ENCODE data around the gene NRSN1. TPM values are rescaled to one million over a fixed set of nuclear protein-coding genes. Genes with fewer than 3 reads are reported as not detected.

NRSN1 gene
- total and polyA plus RNA-seq, 2 experiments from 2014 or later = 0.68 to 1.5 TPM

DNA sequence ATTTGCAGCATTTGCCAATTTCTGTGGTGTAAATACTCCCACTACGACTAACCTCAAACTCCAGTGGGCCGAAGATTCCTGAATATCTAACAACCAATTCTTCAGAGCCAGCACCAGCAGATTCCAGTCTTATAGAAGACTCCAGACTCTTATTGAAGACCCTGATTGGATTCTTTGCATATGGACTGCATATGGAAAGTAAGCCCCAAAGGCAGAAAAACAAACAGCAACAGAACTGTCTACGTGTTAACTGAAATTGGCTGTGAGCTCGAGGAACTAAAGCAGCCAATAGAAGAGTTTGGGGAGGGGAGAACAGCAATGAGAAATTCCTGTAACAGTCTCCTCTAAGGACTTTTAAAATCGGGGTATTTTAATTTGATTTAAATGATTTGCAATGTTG lies 19.7 kb upstream of the NRSN1 start:
- Histone ChIP-seq H3K79me2 (replicated peaks; ENCODE audit: insufficient read depth) (no peaks in the 10 kb centered on the region), H3K4me3 (no peak overlapping the region), H3K36me3 (ENCODE audit: insufficient read depth) (no peaks in the 10 kb centered on the region), H3K27ac (ENCODE audit: low read depth) (no peak overlapping the region), H3K4me1 (ENCODE audit: insufficient read depth) (no peaks in the 10 kb centered on the region), H3K9me2 (ENCODE audit: insufficient read depth) (no peaks in the 10 kb centered on the region), H4K20me1 (replicated peaks; ENCODE audit: insufficient read depth) (no peaks in the 10 kb centered on the region), H3F3A (replicated peaks; ENCODE audit: low read depth) (no peaks in the 10 kb centered on the region), H3K4me2 (no peak overlapping the region), H2AFZ (no peak overlapping the region), H3K27me3 (ENCODE audit: insufficient read depth) (no peaks in the 10 kb centered on the region)
- DNase-seq (ENCODE audit: low spot score) = no peak
- Mint-ChIP-seq H3K4me1 (peaks cover 2% of the 10 kb centered on the region; the same call in 1 of the 3 replicates), H3K4me3 (no peak overlapping the region), H3K27me3 (ENCODE audit: insufficient read depth, low read depth, poor library complexity) (no peaks in the 10 kb centered on the region), H3K9me3 (no peaks in the 10 kb centered on the region), H3K27ac (no peak overlapping the region), H3K36me3 (ENCODE audit: low read depth) (no peaks in the 10 kb centered on the region)
- no peak for TF ChIP-seq EZH2phosphoT487 (IDR thresholded peaks at IDR 0.05; ENCODE audit: unreplicated experiment)
- TF ChIP-seq ZNF331 (CRISPR knock-in tag; IDR thresholded peaks at IDR 0.05; ENCODE audit: low read depth) = no peak
- TF ChIP-seq, protein P1, sequence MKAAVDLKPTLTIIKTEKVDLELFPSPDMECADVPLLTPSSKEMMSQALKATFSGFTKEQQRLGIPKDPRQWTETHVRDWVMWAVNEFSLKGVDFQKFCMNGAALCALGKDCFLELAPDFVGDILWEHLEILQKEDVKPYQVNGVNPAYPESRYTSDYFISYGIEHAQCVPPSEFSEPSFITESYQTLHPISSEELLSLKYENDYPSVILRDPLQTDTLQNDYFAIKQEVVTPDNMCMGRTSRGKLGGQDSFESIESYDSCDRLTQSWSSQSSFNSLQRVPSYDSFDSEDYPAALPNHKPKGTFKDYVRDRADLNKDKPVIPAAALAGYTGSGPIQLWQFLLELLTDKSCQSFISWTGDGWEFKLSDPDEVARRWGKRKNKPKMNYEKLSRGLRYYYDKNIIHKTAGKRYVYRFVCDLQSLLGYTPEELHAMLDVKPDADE (IDR thresholded peaks at IDR 0.05) = no peak
- TF ChIP-seq ZNF114 (CRISPR knock-in tag; IDR thresholded peaks at IDR 0.05) = no peak
- TF ChIP-seq STAT1 (IDR thresholded peaks at IDR 0.05; ENCODE audit: unreplicated experiment) = no peak
- TF ChIP-seq, protein P2, sequence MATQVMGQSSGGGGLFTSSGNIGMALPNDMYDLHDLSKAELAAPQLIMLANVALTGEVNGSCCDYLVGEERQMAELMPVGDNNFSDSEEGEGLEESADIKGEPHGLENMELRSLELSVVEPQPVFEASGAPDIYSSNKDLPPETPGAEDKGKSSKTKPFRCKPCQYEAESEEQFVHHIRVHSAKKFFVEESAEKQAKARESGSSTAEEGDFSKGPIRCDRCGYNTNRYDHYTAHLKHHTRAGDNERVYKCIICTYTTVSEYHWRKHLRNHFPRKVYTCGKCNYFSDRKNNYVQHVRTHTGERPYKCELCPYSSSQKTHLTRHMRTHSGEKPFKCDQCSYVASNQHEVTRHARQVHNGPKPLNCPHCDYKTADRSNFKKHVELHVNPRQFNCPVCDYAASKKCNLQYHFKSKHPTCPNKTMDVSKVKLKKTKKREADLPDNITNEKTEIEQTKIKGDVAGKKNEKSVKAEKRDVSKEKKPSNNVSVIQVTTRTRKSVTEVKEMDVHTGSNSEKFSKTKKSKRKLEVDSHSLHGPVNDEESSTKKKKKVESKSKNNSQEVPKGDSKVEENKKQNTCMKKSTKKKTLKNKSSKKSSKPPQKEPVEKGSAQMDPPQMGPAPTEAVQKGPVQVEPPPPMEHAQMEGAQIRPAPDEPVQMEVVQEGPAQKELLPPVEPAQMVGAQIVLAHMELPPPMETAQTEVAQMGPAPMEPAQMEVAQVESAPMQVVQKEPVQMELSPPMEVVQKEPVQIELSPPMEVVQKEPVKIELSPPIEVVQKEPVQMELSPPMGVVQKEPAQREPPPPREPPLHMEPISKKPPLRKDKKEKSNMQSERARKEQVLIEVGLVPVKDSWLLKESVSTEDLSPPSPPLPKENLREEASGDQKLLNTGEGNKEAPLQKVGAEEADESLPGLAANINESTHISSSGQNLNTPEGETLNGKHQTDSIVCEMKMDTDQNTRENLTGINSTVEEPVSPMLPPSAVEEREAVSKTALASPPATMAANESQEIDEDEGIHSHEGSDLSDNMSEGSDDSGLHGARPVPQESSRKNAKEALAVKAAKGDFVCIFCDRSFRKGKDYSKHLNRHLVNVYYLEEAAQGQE (IDR thresholded peaks at IDR 0.05; ENCODE audit: unreplicated experiment) = no peak
- TF ChIP-seq, protein P3, sequence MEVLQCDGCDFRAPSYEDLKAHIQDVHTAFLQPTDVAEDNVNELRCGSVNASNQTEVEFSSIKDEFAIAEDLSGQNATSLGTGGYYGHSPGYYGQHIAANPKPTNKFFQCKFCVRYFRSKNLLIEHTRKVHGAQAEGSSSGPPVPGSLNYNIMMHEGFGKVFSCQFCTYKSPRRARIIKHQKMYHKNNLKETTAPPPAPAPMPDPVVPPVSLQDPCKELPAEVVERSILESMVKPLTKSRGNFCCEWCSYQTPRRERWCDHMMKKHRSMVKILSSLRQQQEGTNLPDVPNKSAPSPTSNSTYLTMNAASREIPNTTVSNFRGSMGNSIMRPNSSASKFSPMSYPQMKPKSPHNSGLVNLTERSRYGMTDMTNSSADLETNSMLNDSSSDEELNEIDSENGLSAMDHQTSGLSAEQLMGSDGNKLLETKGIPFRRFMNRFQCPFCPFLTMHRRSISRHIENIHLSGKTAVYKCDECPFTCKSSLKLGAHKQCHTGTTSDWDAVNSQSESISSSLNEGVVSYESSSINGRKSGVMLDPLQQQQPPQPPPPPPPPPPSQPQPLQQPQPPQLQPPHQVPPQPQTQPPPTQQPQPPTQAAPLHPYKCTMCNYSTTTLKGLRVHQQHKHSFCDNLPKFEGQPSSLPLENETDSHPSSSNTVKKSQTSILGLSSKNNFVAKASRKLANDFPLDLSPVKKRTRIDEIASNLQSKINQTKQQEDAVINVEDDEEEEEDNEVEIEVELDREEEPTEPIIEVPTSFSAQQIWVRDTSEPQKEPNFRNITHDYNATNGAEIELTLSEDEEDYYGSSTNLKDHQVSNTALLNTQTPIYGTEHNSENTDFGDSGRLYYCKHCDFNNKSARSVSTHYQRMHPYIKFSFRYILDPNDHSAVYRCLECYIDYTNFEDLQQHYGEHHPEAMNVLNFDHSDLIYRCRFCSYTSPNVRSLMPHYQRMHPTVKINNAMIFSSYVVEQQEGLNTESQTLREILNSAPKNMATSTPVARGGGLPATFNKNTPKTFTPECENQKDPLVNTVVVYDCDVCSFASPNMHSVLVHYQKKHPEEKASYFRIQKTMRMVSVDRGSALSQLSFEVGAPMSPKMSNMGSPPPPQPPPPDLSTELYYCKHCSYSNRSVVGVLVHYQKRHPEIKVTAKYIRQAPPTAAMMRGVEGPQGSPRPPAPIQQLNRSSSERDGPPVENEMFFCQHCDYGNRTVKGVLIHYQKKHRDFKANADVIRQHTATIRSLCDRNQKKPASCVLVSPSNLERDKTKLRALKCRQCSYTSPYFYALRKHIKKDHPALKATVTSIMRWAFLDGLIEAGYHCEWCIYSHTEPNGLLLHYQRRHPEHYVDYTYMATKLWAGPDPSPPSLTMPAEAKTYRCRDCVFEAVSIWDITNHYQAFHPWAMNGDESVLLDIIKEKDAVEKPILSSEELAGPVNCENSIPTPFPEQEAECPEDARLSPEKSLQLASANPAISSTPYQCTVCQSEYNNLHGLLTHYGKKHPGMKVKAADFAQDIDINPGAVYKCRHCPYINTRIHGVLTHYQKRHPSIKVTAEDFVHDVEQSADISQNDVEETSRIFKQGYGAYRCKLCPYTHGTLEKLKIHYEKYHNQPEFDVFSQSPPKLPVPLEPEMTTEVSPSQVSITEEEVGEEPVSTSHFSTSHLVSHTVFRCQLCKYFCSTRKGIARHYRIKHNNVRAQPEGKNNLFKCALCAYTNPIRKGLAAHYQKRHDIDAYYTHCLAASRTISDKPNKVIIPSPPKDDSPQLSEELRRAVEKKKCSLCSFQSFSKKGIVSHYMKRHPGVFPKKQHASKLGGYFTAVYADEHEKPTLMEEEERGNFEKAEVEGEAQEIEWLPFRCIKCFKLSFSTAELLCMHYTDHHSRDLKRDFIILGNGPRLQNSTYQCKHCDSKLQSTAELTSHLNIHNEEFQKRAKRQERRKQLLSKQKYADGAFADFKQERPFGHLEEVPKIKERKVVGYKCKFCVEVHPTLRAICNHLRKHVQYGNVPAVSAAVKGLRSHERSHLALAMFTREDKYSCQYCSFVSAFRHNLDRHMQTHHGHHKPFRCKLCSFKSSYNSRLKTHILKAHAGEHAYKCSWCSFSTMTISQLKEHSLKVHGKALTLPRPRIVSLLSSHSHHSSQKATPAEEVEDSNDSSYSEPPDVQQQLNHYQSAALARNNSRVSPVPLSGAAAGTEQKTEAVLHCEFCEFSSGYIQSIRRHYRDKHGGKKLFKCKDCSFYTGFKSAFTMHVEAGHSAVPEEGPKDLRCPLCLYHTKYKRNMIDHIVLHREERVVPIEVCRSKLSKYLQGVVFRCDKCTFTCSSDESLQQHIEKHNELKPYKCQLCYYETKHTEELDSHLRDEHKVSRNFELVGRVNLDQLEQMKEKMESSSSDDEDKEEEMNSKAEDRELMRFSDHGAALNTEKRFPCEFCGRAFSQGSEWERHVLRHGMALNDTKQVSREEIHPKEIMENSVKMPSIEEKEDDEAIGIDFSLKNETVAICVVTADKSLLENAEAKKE (CRISPR knock-in tag; IDR thresholded peaks at IDR 0.05) = no peak
- no peak for TF ChIP-seq POLR2AphosphoS5 (IDR thresholded peaks at IDR 0.05; ENCODE audit: low read depth)
- no peak for TF ChIP-seq EZH2 (IDR thresholded peaks at IDR 0.05; ENCODE audit: low read depth, unreplicated experiment)
- TF ChIP-seq JUNB (IDR thresholded peaks at IDR 0.05; ENCODE audit: unreplicated experiment) = no peak
- TF ChIP-seq, protein P4, sequence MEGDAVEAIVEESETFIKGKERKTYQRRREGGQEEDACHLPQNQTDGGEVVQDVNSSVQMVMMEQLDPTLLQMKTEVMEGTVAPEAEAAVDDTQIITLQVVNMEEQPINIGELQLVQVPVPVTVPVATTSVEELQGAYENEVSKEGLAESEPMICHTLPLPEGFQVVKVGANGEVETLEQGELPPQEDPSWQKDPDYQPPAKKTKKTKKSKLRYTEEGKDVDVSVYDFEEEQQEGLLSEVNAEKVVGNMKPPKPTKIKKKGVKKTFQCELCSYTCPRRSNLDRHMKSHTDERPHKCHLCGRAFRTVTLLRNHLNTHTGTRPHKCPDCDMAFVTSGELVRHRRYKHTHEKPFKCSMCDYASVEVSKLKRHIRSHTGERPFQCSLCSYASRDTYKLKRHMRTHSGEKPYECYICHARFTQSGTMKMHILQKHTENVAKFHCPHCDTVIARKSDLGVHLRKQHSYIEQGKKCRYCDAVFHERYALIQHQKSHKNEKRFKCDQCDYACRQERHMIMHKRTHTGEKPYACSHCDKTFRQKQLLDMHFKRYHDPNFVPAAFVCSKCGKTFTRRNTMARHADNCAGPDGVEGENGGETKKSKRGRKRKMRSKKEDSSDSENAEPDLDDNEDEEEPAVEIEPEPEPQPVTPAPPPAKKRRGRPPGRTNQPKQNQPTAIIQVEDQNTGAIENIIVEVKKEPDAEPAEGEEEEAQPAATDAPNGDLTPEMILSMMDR (conservative IDR thresholded peaks at IDR 0.05; ENCODE audit: low read depth in 2 of 2) = no peak
- no peak for TF ChIP-seq CREB1 (CRISPR knock-in tag; IDR thresholded peaks at IDR 0.05; ENCODE audit: low read depth)
- no peak for TF ChIP-seq NANOG (IDR thresholded peaks at IDR 0.05; ENCODE audit: borderline replicate concordance)
- no peak for ATAC-seq
